Measurements from ENCODE around the gene HSD17B12.

DNA sequence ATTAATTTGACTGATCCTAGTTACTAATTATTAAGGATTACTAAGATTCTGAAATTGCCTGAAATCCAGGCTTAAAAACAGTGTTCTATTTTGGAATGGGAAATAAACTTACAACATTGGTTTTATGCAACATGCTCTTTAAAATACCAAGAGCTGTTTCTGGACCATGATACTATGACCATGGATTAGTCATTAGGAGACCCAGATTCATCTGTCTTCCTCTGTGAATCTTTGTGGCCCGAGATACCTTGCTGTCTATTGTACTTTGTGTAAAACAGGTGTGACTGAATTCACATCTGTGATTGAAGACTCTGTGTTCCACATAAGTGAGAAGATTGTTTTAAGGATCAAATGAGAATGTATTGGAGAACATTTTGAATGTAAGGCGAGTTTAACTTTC is 98.8 kb downstream of the HSD17B12 start:
- TF ChIP-seq, protein P1, sequence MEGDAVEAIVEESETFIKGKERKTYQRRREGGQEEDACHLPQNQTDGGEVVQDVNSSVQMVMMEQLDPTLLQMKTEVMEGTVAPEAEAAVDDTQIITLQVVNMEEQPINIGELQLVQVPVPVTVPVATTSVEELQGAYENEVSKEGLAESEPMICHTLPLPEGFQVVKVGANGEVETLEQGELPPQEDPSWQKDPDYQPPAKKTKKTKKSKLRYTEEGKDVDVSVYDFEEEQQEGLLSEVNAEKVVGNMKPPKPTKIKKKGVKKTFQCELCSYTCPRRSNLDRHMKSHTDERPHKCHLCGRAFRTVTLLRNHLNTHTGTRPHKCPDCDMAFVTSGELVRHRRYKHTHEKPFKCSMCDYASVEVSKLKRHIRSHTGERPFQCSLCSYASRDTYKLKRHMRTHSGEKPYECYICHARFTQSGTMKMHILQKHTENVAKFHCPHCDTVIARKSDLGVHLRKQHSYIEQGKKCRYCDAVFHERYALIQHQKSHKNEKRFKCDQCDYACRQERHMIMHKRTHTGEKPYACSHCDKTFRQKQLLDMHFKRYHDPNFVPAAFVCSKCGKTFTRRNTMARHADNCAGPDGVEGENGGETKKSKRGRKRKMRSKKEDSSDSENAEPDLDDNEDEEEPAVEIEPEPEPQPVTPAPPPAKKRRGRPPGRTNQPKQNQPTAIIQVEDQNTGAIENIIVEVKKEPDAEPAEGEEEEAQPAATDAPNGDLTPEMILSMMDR (IDR thresholded peaks at IDR 0.05) = no peak
- no peak for TF ChIP-seq POLR2A (IDR thresholded peaks at IDR 0.05)
- no peak for TF ChIP-seq POLR2AphosphoS5 (IDR thresholded peaks at IDR 0.05)

All from breast epithelium (tissue), 3 donors.